ENCODE results near the gene CSH1.
"Not testable (repeated sequence)": the region's sequence is repeated elsewhere in the genome, so short reads cannot be mapped to it uniquely, and the experiment has no call there.

DNA sequence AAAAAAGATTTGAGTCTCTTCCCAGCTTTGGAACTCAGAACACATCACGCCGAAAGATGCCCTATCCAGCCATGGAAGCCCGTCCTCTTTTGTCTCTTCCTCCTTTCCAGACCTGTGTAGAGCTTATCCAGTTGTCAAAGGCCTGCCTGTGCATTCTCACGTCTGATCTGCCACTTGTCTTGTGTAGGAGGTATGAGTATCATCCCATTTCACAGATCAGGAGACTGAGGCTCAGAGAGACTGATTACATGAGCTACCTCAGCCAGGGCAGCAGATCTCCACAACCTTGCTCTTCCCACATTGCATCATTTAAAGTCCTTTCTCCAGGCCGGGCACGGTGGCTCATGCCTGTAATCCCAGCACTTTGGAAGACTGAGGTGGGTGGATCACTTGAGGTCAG, 21.7 kb downstream of the CSH1 start:
- TF ChIP-seq POLR2A (IDR thresholded peaks at IDR 0.05; ENCODE audit: extremely low read depth, insufficient read length); MYC (IDR thresholded peaks at IDR 0.05; ENCODE audit: low read depth, low read length): not testable (repeated sequence)
- TF ChIP-seq, protein P1, sequence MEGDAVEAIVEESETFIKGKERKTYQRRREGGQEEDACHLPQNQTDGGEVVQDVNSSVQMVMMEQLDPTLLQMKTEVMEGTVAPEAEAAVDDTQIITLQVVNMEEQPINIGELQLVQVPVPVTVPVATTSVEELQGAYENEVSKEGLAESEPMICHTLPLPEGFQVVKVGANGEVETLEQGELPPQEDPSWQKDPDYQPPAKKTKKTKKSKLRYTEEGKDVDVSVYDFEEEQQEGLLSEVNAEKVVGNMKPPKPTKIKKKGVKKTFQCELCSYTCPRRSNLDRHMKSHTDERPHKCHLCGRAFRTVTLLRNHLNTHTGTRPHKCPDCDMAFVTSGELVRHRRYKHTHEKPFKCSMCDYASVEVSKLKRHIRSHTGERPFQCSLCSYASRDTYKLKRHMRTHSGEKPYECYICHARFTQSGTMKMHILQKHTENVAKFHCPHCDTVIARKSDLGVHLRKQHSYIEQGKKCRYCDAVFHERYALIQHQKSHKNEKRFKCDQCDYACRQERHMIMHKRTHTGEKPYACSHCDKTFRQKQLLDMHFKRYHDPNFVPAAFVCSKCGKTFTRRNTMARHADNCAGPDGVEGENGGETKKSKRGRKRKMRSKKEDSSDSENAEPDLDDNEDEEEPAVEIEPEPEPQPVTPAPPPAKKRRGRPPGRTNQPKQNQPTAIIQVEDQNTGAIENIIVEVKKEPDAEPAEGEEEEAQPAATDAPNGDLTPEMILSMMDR (IDR thresholded peaks at IDR 0.05; ENCODE audit: low read depth, low read length) = not testable (repeated sequence)

Data from NB4 (cell line).